ENCODE measurements around the gene DIAPH3.

DIAPH3 gene

GRCh38 chr13:59643906-59644626 lies 519.7 kb downstream of the DIAPH3 start:
- POLR2A ChIA-PET (ENCODE audit: low non-redundant PET): no interaction called here
- no peak overlapping the region for H3K27ac ChIP-seq
- DNase-seq (ENCODE audit: low spot score): no peak
- CTCF ChIA-PET: interaction anchor here (0.7 kb wide), 2 partner anchors 66 to 294 kb away, joined by 3 read pairs; no protein-coding TSS in a partner anchor
- no peak for TF ChIP-seq CTCF (conservative IDR thresholded peaks at IDR 0.05; ENCODE audit: low read depth)

GRCh38 chr13:59643364-59643841 lies 520.3 kb downstream of the DIAPH3 start:
- no peak for DNase-seq (ENCODE audit: low spot score)

GRCh38 chr13:59641817-59642216 lies 521.9 kb downstream of the DIAPH3 start:
- TF ChIP-seq CTCF (conservative IDR thresholded peaks at IDR 0.05; ENCODE audit: low read depth): no peak
- DNase-seq (ENCODE audit: low spot score): no peak
- H3K27ac ChIP-seq: no peak overlapping the region
- CTCF ChIA-PET: no interaction called here
- POLR2A ChIA-PET (ENCODE audit: low non-redundant PET): no interaction called here

More at GRCh38 chr13:59643364-59643841, 520.3 kb downstream of the DIAPH3 start:
- no peak for TF ChIP-seq CTCF (conservative IDR thresholded peaks at IDR 0.05; ENCODE audit: low read depth)
- CTCF ChIA-PET: interaction anchor here (0.7 kb wide), 1 partner anchor 65 kb away, joined by 3 read pairs; no protein-coding TSS in a partner anchor
- no peak overlapping the region for H3K27ac ChIP-seq
- POLR2A ChIA-PET (ENCODE audit: low non-redundant PET): no interaction called here

GRCh38 chr13:59641261-59641660 lies 522.5 kb downstream of the DIAPH3 start:
- POLR2A ChIA-PET (ENCODE audit: low non-redundant PET): no interaction called here
- CTCF ChIA-PET: interaction anchor here (0.5 kb wide), 1 partner anchor 1963 kb away, joined by 3 read pairs; no protein-coding TSS in a partner anchor
- no peak overlapping the region for H3K27ac ChIP-seq
- no peak for DNase-seq (ENCODE audit: low spot score)
- no peak for TF ChIP-seq CTCF (conservative IDR thresholded peaks at IDR 0.05; ENCODE audit: low read depth)

GRCh38 chr13:59638404-59638803 lies 525.3 kb downstream of the DIAPH3 start:
- no peak for DNase-seq (ENCODE audit: low spot score)
- no peak overlapping the region for H3K27ac ChIP-seq
- no peak for TF ChIP-seq CTCF (conservative IDR thresholded peaks at IDR 0.05; ENCODE audit: low read depth)
- CTCF ChIA-PET: no interaction called here
- POLR2A ChIA-PET (ENCODE audit: low non-redundant PET): no interaction called here

- DNase-seq (ENCODE audit: low spot score): no peak
- TF ChIP-seq CTCF (conservative IDR thresholded peaks at IDR 0.05; ENCODE audit: low read depth): no peak
- ChIA-PET CTCF (no interaction called here), POLR2A (ENCODE audit: low non-redundant PET) (no interaction called here)
- H3K27ac ChIP-seq: no peak overlapping the region
Observed at GRCh38 chr13:59635589-59635988, 528.1 kb downstream of the DIAPH3 start.

Measured in RWPE1 (cell line).